ENCODE measurements around the gene ZP2.

DNA sequence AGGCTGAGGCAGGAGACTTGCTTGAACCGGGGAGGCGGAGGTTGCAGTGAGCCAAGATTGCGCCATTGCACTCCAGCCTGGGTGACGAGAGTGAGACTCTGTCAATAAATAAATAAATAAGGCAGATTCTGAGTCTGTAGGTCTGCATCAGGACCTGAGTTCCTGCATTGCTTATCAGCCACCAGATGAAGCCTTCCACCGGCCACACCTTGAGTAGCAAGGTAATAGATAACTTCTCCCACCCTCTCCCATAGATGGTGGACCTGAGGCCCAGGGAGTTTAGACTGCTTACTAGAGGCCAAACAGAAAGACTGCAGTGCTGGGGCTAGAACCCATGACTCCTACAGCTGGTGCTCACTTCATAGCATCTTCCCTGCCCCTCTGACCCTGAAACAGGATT is 22.1 kb downstream of the ZP2 start:
- TF ChIP-seq, protein P1, sequence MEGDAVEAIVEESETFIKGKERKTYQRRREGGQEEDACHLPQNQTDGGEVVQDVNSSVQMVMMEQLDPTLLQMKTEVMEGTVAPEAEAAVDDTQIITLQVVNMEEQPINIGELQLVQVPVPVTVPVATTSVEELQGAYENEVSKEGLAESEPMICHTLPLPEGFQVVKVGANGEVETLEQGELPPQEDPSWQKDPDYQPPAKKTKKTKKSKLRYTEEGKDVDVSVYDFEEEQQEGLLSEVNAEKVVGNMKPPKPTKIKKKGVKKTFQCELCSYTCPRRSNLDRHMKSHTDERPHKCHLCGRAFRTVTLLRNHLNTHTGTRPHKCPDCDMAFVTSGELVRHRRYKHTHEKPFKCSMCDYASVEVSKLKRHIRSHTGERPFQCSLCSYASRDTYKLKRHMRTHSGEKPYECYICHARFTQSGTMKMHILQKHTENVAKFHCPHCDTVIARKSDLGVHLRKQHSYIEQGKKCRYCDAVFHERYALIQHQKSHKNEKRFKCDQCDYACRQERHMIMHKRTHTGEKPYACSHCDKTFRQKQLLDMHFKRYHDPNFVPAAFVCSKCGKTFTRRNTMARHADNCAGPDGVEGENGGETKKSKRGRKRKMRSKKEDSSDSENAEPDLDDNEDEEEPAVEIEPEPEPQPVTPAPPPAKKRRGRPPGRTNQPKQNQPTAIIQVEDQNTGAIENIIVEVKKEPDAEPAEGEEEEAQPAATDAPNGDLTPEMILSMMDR (IDR thresholded peaks at IDR 0.05; ENCODE audit: borderline replicate concordance, extremely low read depth, low read length, poor library complexity, severe bottlenecking) = no peak
- TF ChIP-seq EZH2 (IDR thresholded peaks at IDR 0.05; ENCODE audit: borderline replicate concordance, low read depth, low read length, severe bottlenecking) = no peak

Measured in DND-41 (cell line).